ENCODE measurements around the gene TMEM151A.
"Not testable (repeated sequence)": the region's sequence is repeated elsewhere in the genome, so short reads cannot be mapped to it uniquely, and the experiment has no call there.

The TMEM151A gene

GRCh38 chr11:66310803-66311440 is 19.2 kb downstream of the TMEM151A start:
- not testable (repeated sequence) for DNase-seq

GRCh38 chr11:66311470-66311964 is 19.8 kb downstream of the TMEM151A start:
- DNase-seq, result no peak

DNA sequence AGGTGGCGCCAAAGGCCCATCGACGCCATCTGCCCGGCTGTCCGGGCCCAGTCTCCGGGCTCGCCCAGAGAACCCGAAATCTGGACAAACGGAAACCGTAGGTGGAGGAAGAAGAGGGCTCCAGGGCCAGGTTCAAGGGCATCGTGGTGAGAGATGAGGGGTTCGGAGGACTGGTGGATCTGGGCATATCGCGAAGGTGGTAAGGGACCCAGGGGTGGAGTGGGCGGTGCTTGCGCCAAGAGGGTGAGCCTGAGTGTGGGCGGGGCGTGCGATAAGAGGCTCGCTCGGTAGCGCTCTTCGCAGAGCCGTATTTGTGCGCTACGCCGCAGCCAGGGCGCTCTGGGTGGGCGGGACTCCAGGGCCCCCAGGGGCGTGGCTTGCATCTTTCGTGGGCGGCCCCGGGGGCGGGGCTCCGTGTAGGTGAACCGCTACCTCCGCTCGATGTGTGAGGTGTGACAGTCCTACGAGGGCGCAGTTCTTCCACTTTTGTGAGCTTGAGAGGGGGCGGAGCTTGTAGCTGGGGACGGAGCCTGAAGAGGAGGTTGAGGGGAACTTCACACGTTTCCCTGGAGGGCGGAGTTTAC is 20.4 kb downstream of the TMEM151A start:
- DNase-seq, result peak; percentile 79

GRCh38 chr11:66312549-66313320 is 21.0 kb downstream of the TMEM151A start:
- DNase-seq, result peak; percentile 86

DNA sequence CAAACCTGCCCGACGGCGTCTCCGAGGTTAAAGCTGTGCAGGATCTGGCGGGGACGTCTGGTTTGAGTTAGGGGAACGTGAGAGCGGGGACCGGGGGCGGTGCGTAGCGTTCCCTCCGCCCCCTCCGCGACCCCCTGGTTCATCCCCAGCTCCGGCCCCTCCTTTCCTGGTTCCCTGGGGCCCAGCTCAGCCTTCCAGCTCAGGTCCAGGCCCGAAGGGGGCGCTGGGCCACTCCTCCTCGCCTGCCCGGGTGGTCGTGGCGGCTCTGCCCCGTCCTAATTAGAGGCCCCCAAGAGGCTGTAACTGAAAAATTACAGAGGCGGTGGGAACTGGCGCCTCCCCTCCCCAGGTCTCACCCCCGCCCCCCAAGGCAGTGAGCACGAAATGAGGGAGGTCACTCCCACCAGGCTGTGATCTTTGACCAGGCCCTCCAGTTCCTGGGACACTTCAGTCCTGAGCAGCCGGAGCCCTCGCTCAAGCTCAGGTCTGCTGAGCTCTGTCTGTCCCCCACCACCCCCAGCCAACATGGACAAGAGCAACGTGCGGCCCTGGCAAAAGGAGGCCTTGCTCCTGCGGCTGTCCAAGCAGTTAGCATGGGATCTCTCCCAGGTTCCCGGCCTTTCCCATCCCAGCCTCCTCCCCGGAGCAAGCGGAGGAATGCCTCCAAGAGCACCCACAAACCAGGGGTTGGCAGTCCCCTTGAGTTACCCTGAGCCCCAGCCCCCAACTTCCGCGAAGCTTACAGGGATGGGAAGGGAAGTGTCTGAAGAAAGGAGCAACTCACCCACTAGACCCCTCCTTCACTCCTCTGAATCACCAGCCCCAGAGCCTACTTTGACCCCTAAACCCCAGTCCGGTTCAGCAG is 21.9 kb downstream of the TMEM151A start:
- DNase-seq, result no peak

DNA sequence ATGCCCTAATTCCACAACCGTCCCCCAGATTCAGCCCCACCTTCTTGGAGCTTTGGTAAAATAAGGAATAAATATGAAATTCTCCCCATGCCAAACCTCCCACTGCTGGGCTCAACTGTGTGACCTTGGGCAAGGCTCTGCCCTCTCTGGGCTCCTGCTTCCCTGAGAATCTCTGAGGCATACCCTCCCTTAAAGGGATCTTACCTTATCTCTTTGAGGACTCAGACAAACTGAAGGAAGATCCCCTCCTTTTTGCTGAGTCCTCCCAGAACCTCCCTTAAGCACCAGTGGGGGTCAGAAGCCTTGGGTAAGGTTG is 22.4 kb downstream of the TMEM151A start:
- no peak for DNase-seq

DNA sequence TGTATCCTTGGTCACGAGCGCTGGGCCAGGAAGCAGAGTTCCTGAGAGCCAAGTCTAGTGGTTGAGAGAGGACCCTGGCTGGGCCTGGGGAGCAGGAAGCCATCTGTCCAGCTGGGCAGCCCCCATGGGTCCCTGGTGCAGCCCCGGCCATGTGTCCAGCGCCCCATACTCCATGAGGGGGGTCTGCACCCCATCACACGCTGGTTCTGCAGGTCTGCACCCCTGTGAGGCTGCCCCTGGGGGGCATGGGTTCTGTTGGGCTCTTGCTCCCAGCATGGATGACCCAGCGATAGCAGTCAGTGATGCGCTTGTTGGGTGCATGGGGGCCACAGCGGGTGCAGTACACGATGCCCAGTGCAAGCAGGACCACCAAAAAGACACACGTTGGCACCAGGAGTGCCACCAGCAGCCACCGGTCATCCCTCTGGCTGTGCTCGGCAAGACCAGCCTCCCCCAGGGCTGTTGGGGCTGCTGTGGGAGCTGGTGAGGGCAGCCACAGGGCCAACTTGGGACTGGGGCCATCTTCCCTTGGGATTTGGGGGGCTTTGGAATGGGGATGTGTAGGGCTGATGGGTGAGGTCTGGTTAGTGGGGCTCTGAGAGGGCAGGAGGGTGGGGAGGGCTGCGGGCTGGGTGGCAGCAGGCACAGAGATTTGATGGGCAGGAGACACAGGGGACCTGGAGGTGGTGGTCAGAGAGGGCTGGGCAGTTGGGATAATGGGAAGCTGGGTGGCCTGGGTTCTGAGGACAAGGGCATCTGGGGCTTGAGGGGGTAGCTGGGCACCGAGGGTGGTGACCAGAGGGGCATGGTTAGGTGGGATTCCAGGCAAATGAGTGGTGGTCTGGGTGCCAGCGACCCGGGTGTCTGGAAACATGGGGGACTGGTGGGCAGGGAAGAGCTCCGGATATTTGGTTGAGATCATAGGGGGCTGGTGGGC is 23.1 kb downstream of the TMEM151A start:
- no peak for DNase-seq

DNA sequence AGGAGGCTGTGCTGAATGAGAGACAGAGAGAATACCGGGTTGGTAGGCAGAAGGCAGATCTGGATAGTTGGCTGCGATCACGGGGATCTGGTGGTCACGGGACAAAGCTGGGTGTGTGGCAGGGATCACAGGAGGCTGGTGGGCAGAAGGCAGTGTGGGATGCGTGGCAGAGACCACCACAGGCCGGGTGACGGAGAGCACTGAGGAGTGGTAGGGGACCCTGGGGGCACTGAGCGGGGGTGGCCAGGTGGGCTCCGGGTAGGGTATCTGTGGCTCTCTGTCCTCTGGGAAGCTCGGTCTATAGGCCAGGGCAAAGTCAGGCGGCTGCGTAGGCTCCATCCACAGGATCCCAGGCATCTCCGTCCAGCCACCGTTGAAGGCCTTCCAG is 23.8 kb downstream of the TMEM151A start:
- no peak for DNase-seq

- no peak for DNase-seq
Measured at GRCh38 chr11:66315921-66316811, 24.5 kb downstream of the TMEM151A start.

DNA sequence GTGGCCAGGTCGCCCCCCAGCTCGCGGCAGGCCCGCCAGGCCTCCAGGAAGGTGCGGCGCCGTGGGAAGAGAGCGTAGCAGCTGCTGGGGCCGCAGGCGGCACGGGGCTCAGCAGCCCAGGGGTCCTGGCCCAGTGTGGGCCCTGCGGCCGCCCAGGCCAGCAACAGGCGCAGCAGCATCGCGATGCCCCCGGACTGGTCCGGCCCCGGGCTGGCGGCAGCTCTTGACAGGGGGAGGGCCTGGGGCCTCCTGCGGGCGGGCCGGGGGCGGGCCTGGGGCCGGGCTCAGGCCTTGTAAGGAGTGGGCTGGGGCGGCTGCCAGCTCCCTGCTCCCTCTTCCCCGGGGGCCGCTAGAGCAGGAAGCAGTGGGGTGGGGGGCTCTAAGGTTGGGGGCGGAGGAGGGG is 25.2 kb downstream of the TMEM151A start, which contains the start of gene CD248:
Gene CD248, minus strand, starts transcription at position 196 of the 403 bp plus-strand sequence. Its CDS starts 17 bp downstream, at position 179.
- no peak for DNase-seq

DNA sequence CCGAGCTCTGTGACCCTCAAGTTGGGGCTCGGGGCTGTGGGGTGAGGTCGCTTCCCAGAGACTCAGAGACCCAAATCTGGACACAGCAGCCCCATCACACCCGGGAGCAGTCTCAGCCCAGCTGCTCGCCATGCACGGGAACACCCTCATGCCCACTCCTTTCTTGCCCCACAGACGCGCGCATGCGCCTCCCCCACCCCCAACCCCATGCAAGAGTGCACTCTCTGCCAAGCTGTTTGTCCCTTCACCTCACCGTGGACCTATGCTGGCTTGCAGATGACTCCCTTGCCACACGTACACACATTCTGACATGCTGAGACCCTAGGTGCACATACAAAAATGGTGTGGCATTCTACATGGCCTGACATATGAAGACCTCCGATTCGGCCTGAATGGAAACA is 25.6 kb downstream of the TMEM151A start:
- no peak for DNase-seq

DNA sequence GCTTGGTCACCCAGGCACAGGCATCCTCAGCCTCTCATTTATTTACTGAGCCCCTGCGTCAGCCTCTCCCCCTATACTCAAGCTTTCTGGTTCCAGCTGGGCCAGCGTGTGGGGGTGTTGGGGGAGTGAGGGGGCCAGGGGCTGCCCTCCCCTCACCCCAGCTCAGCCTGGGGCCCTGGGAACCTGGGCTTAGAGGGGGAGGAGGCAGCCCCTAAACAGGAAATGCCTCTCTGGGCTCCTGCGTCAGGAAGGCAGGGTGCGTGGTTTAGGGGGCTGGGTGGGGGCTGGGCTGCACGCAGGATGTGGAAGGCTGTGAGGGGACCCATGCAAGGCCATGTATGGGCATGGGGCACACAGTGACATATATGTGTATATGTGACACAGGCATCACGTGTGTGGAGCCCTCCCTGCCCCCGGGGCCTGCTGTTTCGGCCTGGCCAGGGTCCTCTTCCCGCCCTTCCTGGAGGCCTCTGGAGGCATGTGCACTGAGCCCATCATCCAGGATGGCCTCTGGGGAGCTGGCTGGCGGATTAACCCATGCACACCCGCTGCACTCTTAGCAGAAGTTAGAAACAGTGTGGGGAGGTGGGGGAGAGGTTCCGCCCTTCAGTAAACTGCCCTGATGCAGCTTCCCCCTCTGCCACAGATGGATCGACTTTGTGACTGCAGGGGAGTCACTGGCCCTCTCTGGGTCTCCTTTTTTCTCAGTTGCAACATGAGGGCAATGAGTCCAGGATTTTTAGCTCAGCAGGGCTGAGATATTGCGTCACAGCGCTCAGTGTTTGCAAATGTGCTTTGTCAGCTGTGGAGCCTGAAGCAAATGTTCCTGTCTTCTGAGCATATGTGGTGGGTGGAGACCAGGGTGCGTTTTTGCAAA is 26.3 kb downstream of the TMEM151A start:
- DNase-seq, result no peak

GRCh38 chr11:66318600-66318970 is 26.9 kb downstream of the TMEM151A start:
- no peak for DNase-seq

DNA sequence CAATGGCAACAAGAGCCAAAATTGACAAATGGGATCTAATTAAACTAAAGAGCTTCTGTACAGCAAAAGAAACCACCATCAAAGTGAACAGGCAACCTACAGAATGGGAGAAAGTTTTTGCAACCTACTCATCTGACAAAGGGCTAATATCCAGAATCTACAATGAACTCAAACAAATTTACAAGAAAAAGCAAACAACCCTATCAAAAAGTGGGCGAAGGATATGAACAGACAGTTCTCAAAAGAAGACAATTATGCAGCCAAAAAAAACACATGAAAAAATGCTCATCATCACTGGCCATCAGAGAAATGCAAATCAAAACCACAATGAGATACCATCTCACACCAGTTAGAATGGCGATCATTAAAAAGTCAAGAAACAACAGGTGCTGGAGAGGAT is 28.6 kb downstream of the TMEM151A start:
- not testable (repeated sequence) for DNase-seq

DNA sequence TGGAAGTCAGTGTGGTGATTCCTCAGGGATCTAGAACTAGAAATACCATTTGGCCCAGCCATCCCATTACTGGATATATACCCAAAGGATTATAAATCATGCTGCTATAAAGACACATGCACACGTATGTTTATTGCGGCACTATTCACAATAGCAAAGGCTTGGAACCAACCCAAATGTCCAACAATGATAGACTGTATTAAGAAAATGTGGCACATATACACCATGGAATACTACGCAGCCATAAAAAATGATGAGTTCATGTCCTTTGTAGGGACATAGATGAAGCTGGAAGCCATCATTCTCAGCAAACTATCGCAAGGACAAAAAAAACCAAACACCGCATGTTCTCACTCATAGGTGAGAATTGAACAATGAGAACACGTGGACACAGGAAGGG is 29.1 kb downstream of the TMEM151A start:
- DNase-seq, result not testable (repeated sequence)

- DNase-seq, result no peak
Measured at GRCh38 chr11:66321606-66322005, 29.9 kb downstream of the TMEM151A start.

DNA sequence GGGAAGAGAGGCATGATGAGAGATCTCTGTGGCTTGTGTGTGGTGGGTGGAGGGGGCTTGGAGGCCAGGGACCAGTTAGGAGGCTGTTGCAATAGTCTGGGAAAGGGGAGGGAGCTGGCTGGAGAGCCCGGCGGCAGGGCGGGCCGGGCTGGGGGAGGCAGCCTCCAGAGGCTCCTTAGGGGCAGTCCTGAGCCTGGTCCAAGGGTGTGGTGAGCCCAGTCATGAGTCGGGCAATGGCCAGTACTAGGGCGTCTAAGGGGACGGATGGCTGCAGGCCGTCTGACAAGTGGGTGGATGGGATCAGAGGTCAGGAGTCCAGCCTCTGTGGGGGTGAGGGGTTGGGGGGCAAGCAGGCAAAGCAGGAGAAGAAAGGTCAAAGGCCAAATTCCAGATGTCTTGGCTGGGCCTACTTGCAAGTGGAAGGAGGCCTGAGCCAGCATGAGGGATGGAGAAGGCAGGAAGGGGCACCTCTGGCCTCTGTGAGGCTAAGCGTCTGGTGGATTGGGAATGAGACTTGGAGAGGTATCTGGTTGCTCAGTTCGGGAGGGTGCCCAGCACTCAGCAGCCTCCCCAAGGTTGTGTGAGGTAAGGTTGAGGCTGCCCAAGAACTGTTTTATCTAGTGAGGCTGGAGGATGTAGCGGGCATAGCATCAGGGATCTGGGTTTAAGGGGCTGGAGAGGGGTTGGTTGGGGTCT is 31.2 kb downstream of the TMEM151A start:
- DNase-seq, result no peak

GRCh38 chr11:66323684-66324083 is 32.0 kb downstream of the TMEM151A start:
- no peak for DNase-seq

DNA sequence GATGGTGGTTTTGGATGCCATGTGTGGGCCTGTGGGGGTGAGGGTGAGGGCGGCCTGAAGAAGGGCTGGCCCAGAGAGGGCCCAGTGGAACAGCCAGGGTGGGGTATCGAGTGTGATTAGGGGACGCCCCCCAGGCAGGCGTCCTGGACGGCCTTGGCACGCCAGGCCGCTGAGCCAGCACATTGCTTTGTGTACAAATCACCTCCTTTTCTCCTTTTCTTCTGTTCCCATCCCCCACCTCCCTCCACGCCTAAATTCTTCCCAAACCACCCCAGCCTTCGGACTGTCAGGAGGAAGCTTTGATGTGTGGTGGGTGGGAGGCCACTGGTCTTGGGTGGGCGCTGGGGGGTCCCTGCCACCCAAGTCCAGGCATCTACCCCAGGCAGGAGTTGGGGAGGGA is 33.0 kb downstream of the TMEM151A start:
- DNase-seq, result no peak
